ENCODE results near the gene NXT2. TPM values are rescaled to one million over a fixed set of nuclear protein-coding genes. Genes with fewer than 3 reads are reported as not detected.

NXT2 gene
- total and polyA plus RNA-seq, 2 donors (not counting 1 experiment from before 2014, with no cell fraction given) = 10.8 to 13.5 TPM

- Histone ChIP-seq H3K4me1 (ENCODE audit: control insufficient read depth, extremely low read depth, insufficient read depth, low read length) (no peaks in the 10 kb centered on the region), H3K4me2 (ENCODE audit: extremely low read depth, insufficient read depth, low read length) (no peak overlapping the region), H4K20me1 (ENCODE audit: control insufficient read depth, extremely low read depth, insufficient read depth, low read length) (no peaks in the 10 kb centered on the region), H2AFZ (ENCODE audit: low read length) (no peak overlapping the region), H3K79me2 (ENCODE audit: control insufficient read depth, insufficient read depth, low read length) (no peaks in the 10 kb centered on the region), H3K9me3 (ENCODE audit: control insufficient read depth, insufficient read depth, low read depth, low read length) (no peaks in the 10 kb centered on the region), H3K9ac (ENCODE audit: insufficient read depth, low read length) (no peak overlapping the region), H3K27ac (ENCODE audit: insufficient read depth, low read length) (no peak overlapping the region), H3K4me3 (replicated peaks in 1 of 4; ENCODE audit: control extremely low read depth in 1 of 4, insufficient read depth in 1 of 4, low read depth in 3 of 4, low read length in 4 of 4) (no peak overlapping the region), H3K27me3 (ENCODE audit: control insufficient read depth, insufficient read depth, low read length) (no peaks in the 10 kb centered on the region), H3K36me3 (ENCODE audit: control insufficient read depth, insufficient read depth, low read length) (no peaks in the 10 kb centered on the region)
- no peak for TF ChIP-seq CTCF (conservative IDR thresholded peaks at IDR 0.05 in 1 of 2, IDR thresholded peaks at IDR 0.05 in 1 of 2; ENCODE audit: low read depth in 1 of 2, low read length in 2 of 2)
- TF ChIP-seq EZH2 (IDR thresholded peaks at IDR 0.05; ENCODE audit: low read length, missing control alignments) = no peak
- peak; percentile 23 to 33 for DNase-seq (ENCODE audit: low read depth in 2 of 2)
Observed at GRCh38 chrX:109533631-109534030, 3.0 kb upstream of the NXT2 start.

- H3K9me3 ChIP-seq (ENCODE audit: control insufficient read depth, insufficient read depth, low read depth, low read length) = no peaks in the 10 kb centered on the region
- no peaks in the 10 kb centered on the region for H4K20me1 ChIP-seq (ENCODE audit: control insufficient read depth, extremely low read depth, insufficient read depth, low read length)
- H3K4me2 ChIP-seq (ENCODE audit: extremely low read depth, insufficient read depth, low read length) = no peak overlapping the region
- H3K4me3 ChIP-seq (replicated peaks in 1 of 4; ENCODE audit: control extremely low read depth in 1 of 4, insufficient read depth in 1 of 4, low read depth in 3 of 4, low read length in 4 of 4) = no peak overlapping the region
- H3K79me2 ChIP-seq (ENCODE audit: control insufficient read depth, insufficient read depth, low read length) = no peaks in the 10 kb centered on the region
- no peaks in the 10 kb centered on the region for H3K4me1 ChIP-seq (ENCODE audit: control insufficient read depth, extremely low read depth, insufficient read depth, low read length)
- no peak for TF ChIP-seq CTCF (conservative IDR thresholded peaks at IDR 0.05 in 1 of 2, IDR thresholded peaks at IDR 0.05 in 1 of 2; ENCODE audit: low read depth in 1 of 2, low read length in 2 of 2)
- no peaks in the 10 kb centered on the region for H3K36me3 ChIP-seq (ENCODE audit: control insufficient read depth, insufficient read depth, low read length)
- no peak overlapping the region for H2AFZ ChIP-seq (ENCODE audit: low read length)
- H3K27me3 ChIP-seq (ENCODE audit: control insufficient read depth, insufficient read depth, low read length) = no peaks in the 10 kb centered on the region
- no peak overlapping the region for H3K9ac ChIP-seq (ENCODE audit: insufficient read depth, low read length)
- no peak for DNase-seq (ENCODE audit: low read depth in 2 of 2)
- H3K27ac ChIP-seq (ENCODE audit: insufficient read depth, low read length) = no peak overlapping the region
Observed at GRCh38 chrX:109534933-109535332, 1.7 kb upstream of the NXT2 start.

- H3K9ac ChIP-seq (ENCODE audit: insufficient read depth, low read length) = no peak overlapping the region
- no peak for TF ChIP-seq CTCF (conservative IDR thresholded peaks at IDR 0.05 in 1 of 2, IDR thresholded peaks at IDR 0.05 in 1 of 2; ENCODE audit: low read depth in 1 of 2, low read length in 2 of 2)
- TF ChIP-seq EZH2 (IDR thresholded peaks at IDR 0.05; ENCODE audit: low read length, missing control alignments) = no peak
- no peak for DNase-seq (ENCODE audit: low read depth in 2 of 2)
- H3K9me3 ChIP-seq (ENCODE audit: control insufficient read depth, insufficient read depth, low read depth, low read length) = no peaks in the 10 kb centered on the region
- no peak overlapping the region for H3K4me2 ChIP-seq (ENCODE audit: extremely low read depth, insufficient read depth, low read length)
- H3K4me1 ChIP-seq (ENCODE audit: control insufficient read depth, extremely low read depth, insufficient read depth, low read length) = no peaks in the 10 kb centered on the region
- no peak overlapping the region for H2AFZ ChIP-seq (ENCODE audit: low read length)
- H3K79me2 ChIP-seq (ENCODE audit: control insufficient read depth, insufficient read depth, low read length) = no peaks in the 10 kb centered on the region
- H3K36me3 ChIP-seq (ENCODE audit: control insufficient read depth, insufficient read depth, low read length) = no peaks in the 10 kb centered on the region
- no peak overlapping the region for H3K4me3 ChIP-seq (replicated peaks in 1 of 4; ENCODE audit: control extremely low read depth in 1 of 4, insufficient read depth in 1 of 4, low read depth in 3 of 4, low read length in 4 of 4)
- H3K27me3 ChIP-seq (ENCODE audit: control insufficient read depth, insufficient read depth, low read length) = no peaks in the 10 kb centered on the region
- H4K20me1 ChIP-seq (ENCODE audit: control insufficient read depth, extremely low read depth, insufficient read depth, low read length) = no peaks in the 10 kb centered on the region
- H3K27ac ChIP-seq (ENCODE audit: insufficient read depth, low read length) = no peak overlapping the region
Observed at GRCh38 chrX:109535578-109535977, 1.1 kb upstream of the NXT2 start.

Data from fibroblast of lung (primary cell).